Endothelial cell of umbilical vein (primary cell): ENCODE measurements around the gene DOCK4. TPM values are rescaled to one million over a fixed set of nuclear protein-coding genes. Genes with fewer than 3 reads are reported as not detected.

Experiments
- BruUV-seq: library from RNA; stranded (reverse); fragments of 400-500 nt; replicated peaks from 2 replicates; lab custom pipeline; 2021; lab: Mats Ljungman, UMichigan
- CTCF ChIA-PET: fragments of 300-600, 350-600 bp; sonication (Branson Sonifier 250); formaldehyde crosslinking; loops from one replicate; lab custom pipeline; 2021; ENCODE audit warnings: antibody characterized with exemption, inconsistent platforms; lab: Charles Lee
- POLR2A ChIA-PET: fragments of 300-600, 350-600 bp; sonication (Branson Sonifier 250); formaldehyde crosslinking; loops from one replicate; lab custom pipeline; 2021; ENCODE audit warnings: antibody characterized with exemption, inconsistent platforms; lab: Charles Lee
- DNase-seq: peaks from one replicate; pipeline ENCODE4 v3.0.0-alpha.2; 2011; ENCODE audit warnings: low read depth, low spot score
- FAIRE-seq: peaks from 2 replicates; lab custom pipeline; 2011; peaks lifted over from hg19 to GRCh38; lab: Jason Lieb, UNC
- H2AFZ ChIP-seq: 2 replicates; pipeline ENCODE4 v1.6.0; 2012; ENCODE audit warnings: low read depth, low read length, control low read depth, inconsistent platforms
- H3K27ac ChIP-seq: 2 replicates; pipeline ENCODE4 v1.5.1; 2011; ENCODE audit warnings: low read depth, mild to moderate bottlenecking, control low read depth, low read length, moderate library complexity; ENCODE audit not compliant: insufficient read depth
- H3K27me3 ChIP-seq, 2 experiments: 2 replicates each; pipeline versions ENCODE4 v1.6.0 to v1.6.1; 2011; ENCODE audit warnings: low read length in 2 of 2, mixed read lengths in 1 of 2; ENCODE audit not compliant: control insufficient read depth in 2 of 2, insufficient read depth in 2 of 2
- H3K36me3 ChIP-seq, 2 experiments: 2 replicates in 1 of 2; 3 replicates in 1 of 2; pipeline ENCODE4 v1.5.1; 2011; ENCODE audit warnings: low read length in 2 of 2, mild to moderate bottlenecking in 1 of 2, moderate library complexity in 1 of 2; ENCODE audit not compliant: control insufficient read depth in 2 of 2, insufficient read depth in 2 of 2; ENCODE audit errors: extremely low read depth in 1 of 2
- H3K4me1 ChIP-seq: 3 replicates; pipeline ENCODE4 v1.5.1; 2011; ENCODE audit warnings: mild to moderate bottlenecking, low read length; ENCODE audit not compliant: control insufficient read depth, insufficient read depth; ENCODE audit errors: extremely low read depth
- H3K4me2 ChIP-seq: 2 replicates; pipeline ENCODE4 v1.6.1; 2011; ENCODE audit warnings: low read length, control low read depth, mixed read lengths; ENCODE audit not compliant: insufficient read depth
- H3K4me3 ChIP-seq, 3 experiments: fragments of 200-600 bp in 1 of 3; sonication (generic), shearing (Covaris generic) in 1 of 3; replicated peaks in 1 of 3; 2 replicates each; pipeline ENCODE4 v1.5.1; 2011 to 2016; ENCODE audit warnings: control low read depth in 3 of 3, low read length in 3 of 3, mild to moderate bottlenecking in 2 of 3, inconsistent platforms in 1 of 3, low read depth in 1 of 3, moderate library complexity in 1 of 3; ENCODE audit not compliant: insufficient read depth in 1 of 3
- H3K79me2 ChIP-seq: 2 replicates; pipeline ENCODE4 v1.6.0; 2012; ENCODE audit warnings: low read length, inconsistent platforms; ENCODE audit not compliant: control insufficient read depth, insufficient read depth
- H3K9ac ChIP-seq: replicated peaks from 2 replicates; pipeline ENCODE3; 2011; ENCODE audit warnings: low read length, control low read depth; ENCODE audit not compliant: insufficient read depth; ENCODE audit errors: extremely low read depth
- H3K9me1 ChIP-seq: replicated peaks from 3 replicates; pipeline ENCODE4 v1.6.0; 2011; ENCODE audit warnings: mild to moderate bottlenecking, low read length; ENCODE audit not compliant: control insufficient read depth, insufficient read depth; ENCODE audit errors: extremely low read depth
- H3K9me3 ChIP-seq: replicated peaks from 2 replicates; pipeline ENCODE4 v1.5.1; 2012; ENCODE audit warnings: low read length, inconsistent platforms; ENCODE audit not compliant: control insufficient read depth, insufficient read depth
- H4K20me1 ChIP-seq: replicated peaks from 2 replicates; pipeline ENCODE3; 2011; ENCODE audit warnings: mild to moderate bottlenecking, low read length; ENCODE audit not compliant: control insufficient read depth, insufficient read depth; ENCODE audit errors: extremely low read depth
- CTCF ChIP-seq, 2 donors: IDR thresholded peaks; 1 replicate in 1 of 2; 2 replicates in 1 of 2; pipeline ENCODE4 v1.5.1; 2011; ENCODE audit warnings: low read length in 2 of 2, mild to moderate bottlenecking in 2 of 2, moderate library complexity in 2 of 2, control low read depth in 1 of 2, inconsistent platforms in 1 of 2, low read depth in 1 of 2; ENCODE audit not compliant: insufficient read depth in 1 of 2; ENCODE audit errors: extremely low read depth in 1 of 2
- EZH2 ChIP-seq: IDR thresholded peaks from 2 replicates; pipeline ENCODE4 v1.6.1; 2012; ENCODE audit warnings: borderline replicate concordance, low read depth, mild to moderate bottlenecking, moderate library complexity, low read length, inconsistent platforms; ENCODE audit not compliant: severe bottlenecking
- FOS ChIP-seq: IDR thresholded peaks from 2 replicates; pipeline ENCODE4 v1.6.1; 2011; ENCODE audit warnings: mild to moderate bottlenecking, low read length, moderate library complexity, borderline replicate concordance; ENCODE audit not compliant: insufficient read depth
- MYC ChIP-seq: IDR thresholded peaks from one replicate; pipeline ENCODE4 v1.6.1; 2011; ENCODE audit warnings: mild to moderate bottlenecking, low read depth, low read length
- POLR2A ChIP-seq: IDR thresholded peaks from 2 replicates; pipeline ENCODE4 v1.6.1; 2012; ENCODE audit warnings: low read depth, mild to moderate bottlenecking, control low read depth, low read length
- POLR2AphosphoS5 ChIP-seq: IDR thresholded peaks from 2 replicates; pipeline ENCODE4 v1.6.1; 2012; ENCODE audit warnings: low read depth, mild to moderate bottlenecking, control low read depth, low read length, moderate library complexity; ENCODE audit not compliant: insufficient read depth
- dilution Hi-C: fragments of 300-500 bp; cut with MboI; formaldehyde crosslinking; loops from one replicate; pipeline ENCODE4 v1.15.0; 2019; ENCODE audit warnings: low sequenced_read_pairs; ENCODE audit not compliant: extremely low pct_ligation_motif_present
- intact Hi-C: fragments of 100-400 bp; cut with micrococcal nuclease; formaldehyde crosslinking; loops from one replicate; pipeline ENCODE4 v1.10.0; 2022
- polyA plus RNA-seq, 4 experiments: library from polyadenylated mRNA; depleted of rRNA in 3 of 4; stranded (reverse) in 3 of 4; unstranded in 1 of 4; fragments of >200 nt; gene quantifications; 2 replicates each; pipeline versions ENCODE4 v1.2.1 to v1.2.3, GENCODE V29; 2011 to 2012; ENCODE audit warnings: missing spikeins in 1 of 4
- total RNA-seq: library from RNA; stranded (reverse); gene quantifications from 2 replicates; pipeline ENCODE4 v1.2.3, GENCODE V29; 2021

Gene DOCK4
- total and polyA plus RNA-seq, 2 donors (not counting 3 experiments of a cell fraction or from before 2014, with no cell fraction given): 47.4 to 164 TPM

DNA sequence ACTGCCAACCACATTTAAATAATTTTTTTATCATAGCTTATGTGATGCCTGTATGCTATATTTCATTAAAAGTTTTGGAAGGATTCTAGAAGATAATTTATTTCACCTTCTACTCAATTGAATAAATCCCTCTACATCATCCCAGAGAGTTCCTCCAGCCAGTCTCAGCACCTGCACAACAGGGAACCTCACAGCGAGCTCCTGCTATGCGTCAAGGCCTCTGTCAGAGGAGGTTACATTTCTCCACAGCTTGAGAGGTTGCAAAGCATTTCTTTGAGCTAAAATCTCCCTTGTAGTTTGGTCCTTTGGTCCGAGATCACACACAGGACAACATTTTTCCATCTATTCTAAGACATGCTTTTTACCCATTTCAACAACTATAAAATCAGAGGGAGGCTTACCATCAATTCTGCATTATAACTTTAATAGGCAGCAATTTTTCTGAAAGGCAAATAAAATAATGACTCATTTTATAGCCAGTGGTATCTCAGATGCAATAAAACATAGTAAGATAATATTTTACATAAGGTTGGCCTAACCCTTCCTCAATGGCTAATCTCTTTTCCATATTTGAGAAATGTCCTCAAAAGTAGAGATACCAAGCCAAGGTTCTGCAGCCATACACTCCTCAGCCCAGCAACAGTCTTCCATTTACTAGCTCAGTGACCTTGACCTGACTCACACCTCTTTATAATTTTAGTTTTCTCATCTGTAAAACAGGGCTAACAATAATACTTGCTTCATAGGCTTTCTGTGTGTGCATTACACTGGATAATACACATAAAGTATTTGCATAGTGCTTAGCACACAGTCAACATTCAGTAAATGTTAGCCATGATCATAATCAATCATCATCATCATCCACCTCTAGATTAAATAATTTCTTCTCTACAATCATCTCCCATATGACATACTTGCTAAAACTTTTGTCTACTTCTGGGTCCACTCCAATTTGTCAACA, 68.8 kb downstream of the DOCK4 start:
- no peak overlapping the region for H3K27ac ChIP-seq
- FAIRE-seq: no peak
- H3K9me1 ChIP-seq: no peaks in the 10 kb centered on the region
- H4K20me1 ChIP-seq: peaks cover 5% of the 10 kb centered on the region
- peaks cover 17% of the 10 kb centered on the region for H3K4me1 ChIP-seq
- dilution Hi-C loops: no loop called here
- CTCF ChIA-PET: no interaction called here
- no peaks in the 10 kb centered on the region for H3K36me3 ChIP-seq
- intact Hi-C loops: no loop called here
- peaks cover 99% of the 10 kb centered on the region for H3K79me2 ChIP-seq
- no peak for TF ChIP-seq POLR2A
- TF ChIP-seq EZH2: no peak
- TF ChIP-seq MYC: no peak
- TF ChIP-seq POLR2AphosphoS5: no peak
- TF ChIP-seq FOS: no peak
- TF ChIP-seq CTCF (IDR thresholded peaks at IDR 0.05; ENCODE audit: extremely low read depth in 1 of 2, insufficient read depth in 1 of 2, low read depth in 1 of 2, low read length in 2 of 2): no peak
- H3K4me3 ChIP-seq: no peak overlapping the region
- DNase-seq: no peak
- no peak overlapping the region for H3K4me2 ChIP-seq
- no peaks in the 10 kb centered on the region for H3K27me3 ChIP-seq
- no peak overlapping the region for H2AFZ ChIP-seq
- H3K9ac ChIP-seq: no peak overlapping the region
- TSS peak; percentile 5 for BruUV-seq
- H3K9me3 ChIP-seq: no peaks in the 10 kb centered on the region
- POLR2A ChIA-PET: no interaction called here
